Lower lobe of right lung (tissue), 2 donors: Measurements from ENCODE around the gene TMPRSS3. TPM values are rescaled to one million over a fixed set of nuclear protein-coding genes. Genes with fewer than 3 reads are reported as not detected.
"Not testable (repeated sequence)": the region's sequence is repeated elsewhere in the genome, so short reads cannot be mapped to it uniquely, and the experiment has no call there.

ENCODE experiments used
- ATAC-seq, 2 donors: fragments of 200-7000 bp; cut with Tn5 transposase; one replicate each; pipeline ENCODE4 v1.9.1; 2020 to 2022; ENCODE audit warnings: mild to moderate bottlenecking in 2 of 2, moderate library complexity in 2 of 2
- DNase-seq: peaks from one replicate; pipeline ENCODE4 v3.0.0-alpha.2; 2020
- H3K27ac ChIP-seq: fragments of 200-600 bp; one replicate; pipeline ENCODE4 v1.8.0; 2022
- H3K27me3 ChIP-seq: fragments of 200-600 bp; one replicate; pipeline ENCODE4 v1.8.0; 2022; ENCODE audit warnings: low read depth
- H3K36me3 ChIP-seq: fragments of 200-600 bp; one replicate; pipeline ENCODE4 v1.8.0; 2022; ENCODE audit warnings: mild to moderate bottlenecking
- H3K4me1 ChIP-seq: fragments of 200-600 bp; one replicate; pipeline ENCODE4 v1.8.0; 2022
- H3K4me3 ChIP-seq: fragments of 200-600 bp; one replicate; pipeline ENCODE4 v1.8.0; 2022; ENCODE audit warnings: mild to moderate bottlenecking
- H3K9me3 ChIP-seq: fragments of 200-600 bp; one replicate; pipeline ENCODE4 v1.8.0; 2022
- intact Hi-C: fragments of 100-400 bp; cut with DNase I; formaldehyde crosslinking; loops from one replicate; pipeline ENCODE4 v1.11.0; 2022
- total RNA-seq: library from RNA; stranded (reverse); fragmentation: NEBNext Ultra II Directional; extraction: Animal tissue kit (Norgen Biotek cat#: 25700); gene quantifications from one replicate; pipeline ENCODE4 v1.2.1, GENCODE V29; 2021
- TF ChIP-seq, protein P1 (sequence below): fragments of 200-600 bp; IDR thresholded peaks from one replicate; pipeline ENCODE4 v1.8.0; 2022; ENCODE audit warnings: antibody characterized with exemption, mild to moderate bottlenecking
- donor health status: DM: no; HTN: yes; CAD: no; lungs with severe emphysema.

TMPRSS3 gene
- total RNA-seq, 1 donor from 2014 or later, result 3.8 TPM

DNA sequence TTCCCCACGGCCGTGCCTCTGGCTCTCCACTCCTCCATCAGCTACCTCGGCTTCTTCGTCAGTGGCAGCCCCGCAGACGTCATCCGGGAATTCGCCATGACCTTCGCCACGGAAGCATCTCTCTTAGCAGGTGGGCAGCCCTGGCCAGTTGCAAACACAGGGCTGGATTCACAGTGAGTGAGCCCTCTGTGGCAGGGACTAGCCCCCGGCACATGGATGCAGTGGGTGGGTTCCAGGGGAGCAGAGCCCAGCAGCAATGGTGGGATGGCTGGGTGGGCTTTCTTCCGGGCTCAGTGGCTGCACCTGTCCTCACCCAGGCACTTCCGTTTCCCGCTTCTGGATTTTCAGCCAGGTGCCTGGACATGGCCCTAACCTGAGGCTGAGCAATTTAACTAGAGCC, 17.2 kb upstream of the TMPRSS3 start:
- DNase-seq (no peak), ATAC-seq (no peak)
- Histone ChIP-seq H3K4me1 (no peaks in the 10 kb centered on the region), H3K36me3 (no peaks in the 10 kb centered on the region), H3K4me3 (no peak overlapping the region), H3K27me3 (peaks cover 4% of the 10 kb centered on the region), H3K9me3 (no peaks in the 10 kb centered on the region), H3K27ac (no peak overlapping the region)
- TF ChIP-seq, protein P1, sequence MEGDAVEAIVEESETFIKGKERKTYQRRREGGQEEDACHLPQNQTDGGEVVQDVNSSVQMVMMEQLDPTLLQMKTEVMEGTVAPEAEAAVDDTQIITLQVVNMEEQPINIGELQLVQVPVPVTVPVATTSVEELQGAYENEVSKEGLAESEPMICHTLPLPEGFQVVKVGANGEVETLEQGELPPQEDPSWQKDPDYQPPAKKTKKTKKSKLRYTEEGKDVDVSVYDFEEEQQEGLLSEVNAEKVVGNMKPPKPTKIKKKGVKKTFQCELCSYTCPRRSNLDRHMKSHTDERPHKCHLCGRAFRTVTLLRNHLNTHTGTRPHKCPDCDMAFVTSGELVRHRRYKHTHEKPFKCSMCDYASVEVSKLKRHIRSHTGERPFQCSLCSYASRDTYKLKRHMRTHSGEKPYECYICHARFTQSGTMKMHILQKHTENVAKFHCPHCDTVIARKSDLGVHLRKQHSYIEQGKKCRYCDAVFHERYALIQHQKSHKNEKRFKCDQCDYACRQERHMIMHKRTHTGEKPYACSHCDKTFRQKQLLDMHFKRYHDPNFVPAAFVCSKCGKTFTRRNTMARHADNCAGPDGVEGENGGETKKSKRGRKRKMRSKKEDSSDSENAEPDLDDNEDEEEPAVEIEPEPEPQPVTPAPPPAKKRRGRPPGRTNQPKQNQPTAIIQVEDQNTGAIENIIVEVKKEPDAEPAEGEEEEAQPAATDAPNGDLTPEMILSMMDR, result no peak
- intact Hi-C loops, result no loop called here

DNA sequence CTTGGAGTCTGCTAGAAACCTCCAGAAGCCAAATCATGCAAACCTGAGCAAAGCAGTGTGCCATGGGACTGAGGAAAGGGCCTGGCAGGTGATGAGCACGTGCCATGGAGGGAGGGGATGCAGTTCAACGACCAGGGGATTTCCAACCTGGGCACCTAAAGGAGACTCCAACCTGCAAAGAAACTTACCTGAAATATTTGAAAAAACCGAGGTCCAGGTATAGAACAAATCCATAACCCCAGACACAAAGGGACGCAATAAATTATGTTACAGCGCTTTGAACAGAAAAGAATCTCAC, 16.7 kb upstream of the TMPRSS3 start:
- Histone ChIP-seq H3K4me3 (no peak overlapping the region), H3K27ac (no peak overlapping the region), H3K27me3 (peaks cover 4% of the 10 kb centered on the region), H3K36me3 (no peaks in the 10 kb centered on the region), H3K9me3 (no peaks in the 10 kb centered on the region), H3K4me1 (no peaks in the 10 kb centered on the region)
- ATAC-seq (no peak), DNase-seq (no peak)
- intact Hi-C loops, result no loop called here
- TF ChIP-seq, protein P1, result no peak

DNA sequence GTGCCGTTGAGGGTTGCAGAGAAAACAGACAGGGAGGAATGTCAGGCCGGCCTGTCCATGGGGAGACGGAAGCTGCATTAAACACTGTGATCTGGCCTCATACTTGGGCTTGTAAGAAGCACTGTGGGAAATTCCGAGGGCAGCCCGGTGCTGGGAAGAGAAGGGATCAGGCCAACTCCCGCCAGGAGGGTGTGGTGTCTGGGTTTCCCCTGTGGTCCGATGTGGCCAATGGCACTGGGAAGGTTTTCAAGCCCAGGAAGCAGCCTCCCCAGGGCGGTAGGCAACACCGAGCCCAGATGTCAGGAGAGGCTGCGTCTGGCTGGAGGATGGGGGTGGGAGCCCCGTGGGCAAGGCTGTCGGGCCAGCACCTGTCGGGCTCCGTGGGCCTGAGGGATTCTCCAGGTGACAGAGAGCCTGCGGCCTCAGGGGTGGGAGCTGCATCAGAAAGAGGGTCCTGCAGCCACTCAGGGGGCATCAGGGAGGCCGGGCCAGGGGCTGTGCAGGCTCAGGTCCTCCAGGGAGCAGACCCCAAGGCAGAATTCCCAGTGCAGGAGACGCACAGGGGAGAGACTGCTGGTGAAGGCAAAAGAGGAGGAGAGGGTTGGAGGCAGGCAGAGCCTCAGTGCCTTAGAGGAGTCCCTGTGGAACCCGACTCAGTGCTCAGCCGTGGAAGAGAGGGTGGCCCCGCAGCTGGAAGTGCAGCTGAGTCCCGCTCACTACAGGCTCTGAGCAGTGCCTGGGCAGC, 16.2 kb upstream of the TMPRSS3 start:
- TF ChIP-seq, protein P1, result no peak
- no peak for DNase-seq

DNA sequence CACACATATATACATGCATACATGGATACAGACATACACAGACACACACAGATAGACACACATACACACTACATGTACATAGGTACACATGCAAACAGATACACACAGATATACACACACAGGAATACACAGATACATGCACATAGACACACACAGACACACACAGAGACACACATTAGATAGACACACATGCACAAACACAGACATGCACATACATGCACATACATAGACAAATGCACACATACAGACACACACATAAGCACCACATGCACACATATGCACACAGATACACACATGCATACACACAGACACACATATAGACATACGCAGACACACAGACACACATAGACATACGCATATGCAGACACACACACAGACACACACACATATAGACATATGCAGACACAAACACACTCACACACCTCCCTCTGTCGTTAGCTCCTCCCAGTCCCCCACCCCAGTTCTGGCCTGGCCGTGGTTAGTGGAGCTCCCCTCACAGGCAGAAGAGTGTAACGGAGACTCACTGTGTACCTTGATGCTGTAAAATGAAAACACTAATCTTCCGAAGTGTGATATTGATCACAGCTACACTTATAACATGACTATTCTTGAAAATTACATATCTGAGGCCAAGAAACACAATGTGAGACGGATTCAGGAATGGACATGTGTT, 15.5 kb upstream of the TMPRSS3 start:
- intact Hi-C loops, result no loop called here
- H3K4me3 ChIP-seq, result no peak overlapping the region

More for the DNA sequence above, 16.2 kb upstream of the TMPRSS3 start:
- H3K4me3 ChIP-seq, result no peak overlapping the region
- no peak overlapping the region for H3K27ac ChIP-seq
- intact Hi-C loops, result no loop called here
- H3K27me3 ChIP-seq, result peaks cover 5% of the 10 kb centered on the region
- no peak for ATAC-seq
- H3K4me1 ChIP-seq, result no peaks in the 10 kb centered on the region
- no peaks in the 10 kb centered on the region for H3K36me3 ChIP-seq
- no peaks in the 10 kb centered on the region for H3K9me3 ChIP-seq

DNA sequence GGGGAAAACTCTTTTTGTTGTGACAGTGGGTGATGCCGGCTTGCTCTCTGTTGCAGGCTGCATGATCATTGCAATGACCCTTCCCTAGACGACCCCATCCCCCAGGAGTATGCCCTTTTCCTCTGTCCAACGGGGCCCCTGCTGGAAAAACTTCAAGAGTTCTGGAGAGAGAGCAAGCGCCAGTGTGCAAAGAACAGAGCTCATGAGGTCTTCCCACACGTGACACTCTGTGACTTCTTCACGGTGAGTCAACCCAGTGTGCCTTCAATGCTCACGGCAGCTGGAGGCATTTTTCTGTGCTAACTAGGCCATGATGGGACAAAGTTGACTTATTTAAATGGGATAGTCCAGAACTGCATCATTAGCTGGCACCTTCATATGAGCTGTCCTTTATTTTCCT, 13.5 kb upstream of the TMPRSS3 start:
- no peak for ATAC-seq
- no peak for DNase-seq
- TF ChIP-seq, protein P1, result no peak
- Histone ChIP-seq H3K27ac (no peak overlapping the region), H3K27me3 (peaks cover 5% of the 10 kb centered on the region), H3K4me1 (no peaks in the 10 kb centered on the region), H3K4me3 (no peak overlapping the region), H3K36me3 (no peaks in the 10 kb centered on the region), H3K9me3 (no peaks in the 10 kb centered on the region)
- intact Hi-C loops, result no loop called here

More for the DNA sequence above, 15.5 kb upstream of the TMPRSS3 start:
- Histone ChIP-seq H3K27me3 (peaks cover 9% of the 10 kb centered on the region), H3K4me1 (no peaks in the 10 kb centered on the region), H3K27ac (no peak overlapping the region), H3K36me3 (no peaks in the 10 kb centered on the region), H3K9me3 (no peaks in the 10 kb centered on the region)
- no peak for DNase-seq
- ATAC-seq, result no peak
- TF ChIP-seq, protein P1, result no peak

DNA sequence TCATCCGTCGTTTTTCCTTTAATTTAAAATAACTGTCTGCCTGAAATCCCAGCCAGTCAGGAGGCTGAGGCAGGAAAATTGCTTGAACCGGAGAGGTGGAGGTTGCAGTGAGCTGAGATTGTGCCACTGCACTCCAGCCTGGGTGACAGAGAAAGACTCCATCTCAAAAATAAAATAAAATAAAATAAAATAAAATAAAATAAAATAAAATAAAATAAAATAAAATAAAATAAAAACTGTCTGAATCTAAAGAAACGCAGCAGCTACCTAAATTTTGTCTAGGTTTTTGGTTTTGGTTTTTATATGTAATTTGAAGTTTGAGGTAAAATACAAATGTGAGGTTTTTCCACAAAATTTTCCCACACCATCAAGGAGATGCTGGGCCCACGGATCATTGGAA, 12.9 kb upstream of the TMPRSS3 start:
- H3K9me3 ChIP-seq, ATAC-seq, H3K4me3 ChIP-seq, H3K27ac ChIP-seq, H3K4me1 ChIP-seq, DNase-seq, H3K27me3 ChIP-seq, H3K36me3 ChIP-seq, intact Hi-C loops: not testable (repeated sequence)
